ENCODE data around the gene FLT1.

- TF ChIP-seq CTCF (IDR thresholded peaks at IDR 0.05), result no peak
- no peak for TF ChIP-seq POLR2A (IDR thresholded peaks at IDR 0.05)
- TF ChIP-seq EP300 (IDR thresholded peaks at IDR 0.05), result peak in 1 of 2 donors; percentile 30
Measured at GRCh38 chr13:28401303-28402056, 93.4 kb downstream of the FLT1 start.
